ENCODE data around the gene ADORA2A.

ADORA2A gene

GRCh38 chr22:24412274-24412673 lies 15.1 kb upstream of the ADORA2A start:
- no peak for TF ChIP-seq CTCF (conservative IDR thresholded peaks at IDR 0.05; ENCODE audit: control insufficient read depth, insufficient read depth, low read depth, low read length)
- DNase-seq (ENCODE audit: low read depth), result no peak
- no peak overlapping the region for H3K4me3 ChIP-seq (ENCODE audit: control insufficient read depth, low read depth, low read length)

DNA sequence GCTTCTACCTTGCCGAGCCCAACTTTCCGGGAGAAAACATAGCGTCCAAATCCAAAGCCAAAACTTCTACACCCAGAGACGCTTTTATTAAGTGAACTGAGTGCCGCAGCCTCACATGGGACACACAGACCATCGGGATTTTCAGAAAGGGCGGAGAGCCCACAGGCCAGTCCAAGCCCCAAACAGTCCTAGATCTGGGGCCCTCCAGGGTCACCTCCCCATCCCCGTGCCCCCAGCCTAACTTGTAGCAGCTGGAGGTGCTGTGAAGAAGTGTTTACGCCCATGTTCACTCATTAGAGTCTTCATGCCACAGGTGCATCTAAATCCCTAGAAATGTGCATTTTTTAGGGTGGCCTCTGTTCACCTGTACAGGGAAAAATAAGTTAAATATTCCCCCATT lies 14.1 kb upstream of the ADORA2A start:
- no peak for TF ChIP-seq CTCF (conservative IDR thresholded peaks at IDR 0.05; ENCODE audit: control insufficient read depth, insufficient read depth, low read depth, low read length)
- no peak for DNase-seq (ENCODE audit: low read depth)
- H3K4me3 ChIP-seq (ENCODE audit: control insufficient read depth, low read depth, low read length), result no peak overlapping the region

GRCh38 chr22:24413736-24414385 lies 13.5 kb upstream of the ADORA2A start:
- no peak overlapping the region for H3K4me3 ChIP-seq (ENCODE audit: control insufficient read depth, low read depth, low read length)
- DNase-seq (ENCODE audit: low read depth), result no peak
- no peak for TF ChIP-seq CTCF (conservative IDR thresholded peaks at IDR 0.05; ENCODE audit: control insufficient read depth, insufficient read depth, low read depth, low read length)

- no peak overlapping the region for H3K4me3 ChIP-seq (ENCODE audit: control insufficient read depth, low read depth, low read length)
- no peak for TF ChIP-seq CTCF (conservative IDR thresholded peaks at IDR 0.05; ENCODE audit: control insufficient read depth, insufficient read depth, low read depth, low read length)
- no peak for DNase-seq (ENCODE audit: low read depth)
Observed at GRCh38 chr22:24414523-24414922, 12.9 kb upstream of the ADORA2A start.

DNA sequence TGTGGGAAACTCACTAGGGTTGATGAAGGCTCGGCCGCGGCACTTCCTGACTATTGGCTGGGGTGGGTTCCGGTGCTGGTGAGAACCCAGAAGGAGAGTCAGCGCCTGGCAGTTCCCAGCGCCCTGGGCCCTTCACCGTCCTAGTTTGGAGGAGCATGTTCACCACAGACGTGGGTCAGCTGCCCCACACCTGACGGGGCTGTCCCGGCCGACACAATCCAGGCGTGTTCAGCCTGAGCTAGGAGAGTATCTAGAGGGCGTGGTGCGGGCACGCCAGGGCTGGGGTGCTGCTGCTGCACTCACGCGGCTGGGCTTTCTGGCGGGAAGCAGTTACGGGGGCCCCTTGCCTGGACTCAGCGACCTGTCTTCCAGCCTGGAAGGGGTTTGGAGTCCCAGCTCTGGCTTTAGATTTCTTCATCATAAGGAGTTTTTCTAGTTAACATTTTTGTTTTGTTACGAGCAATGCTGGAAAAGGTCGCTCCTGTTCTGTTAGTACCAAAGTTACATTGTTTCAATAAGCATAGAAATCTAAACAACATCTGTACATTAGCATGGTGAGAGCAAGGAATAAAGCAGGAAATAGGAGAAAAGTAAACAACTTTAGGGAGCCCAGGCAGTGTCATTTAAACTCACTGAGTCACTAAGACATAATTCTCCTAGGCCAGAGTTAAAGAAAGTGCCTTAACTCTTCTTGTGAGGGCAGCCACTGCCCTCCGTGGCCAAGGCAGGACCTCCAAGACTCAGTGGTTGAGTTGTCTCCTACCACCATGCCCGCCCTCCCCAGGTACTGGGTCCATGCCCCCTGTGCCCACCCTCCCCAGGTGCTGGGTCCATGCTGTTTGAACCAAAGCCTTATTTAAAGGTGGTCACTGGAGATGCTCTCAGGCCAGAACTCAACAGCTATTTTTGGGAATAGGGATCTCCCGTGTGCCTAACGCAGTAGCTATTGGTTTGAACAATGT lies 12.1 kb upstream of the ADORA2A start:
- no peak for DNase-seq (ENCODE audit: low read depth)
- H3K4me3 ChIP-seq (ENCODE audit: control insufficient read depth, low read depth, low read length), result no peak overlapping the region
- TF ChIP-seq CTCF (conservative IDR thresholded peaks at IDR 0.05; ENCODE audit: control insufficient read depth, insufficient read depth, low read depth, low read length), result no peak

- DNase-seq (ENCODE audit: low read depth), result peak; percentile 36
- TF ChIP-seq CTCF (conservative IDR thresholded peaks at IDR 0.05; ENCODE audit: control insufficient read depth, insufficient read depth, low read depth, low read length), result no peak
- H3K4me3 ChIP-seq (ENCODE audit: control insufficient read depth, low read depth, low read length), result no peak overlapping the region
Observed at GRCh38 chr22:24416095-24416494, 11.3 kb upstream of the ADORA2A start.
